ENCODE measurements around the gene PLK1. TPM values are rescaled to one million over a fixed set of nuclear protein-coding genes. Genes with fewer than 3 reads are reported as not detected.

PLK1 gene
- total and polyA plus RNA-seq, 2 experiments from 2014 or later = 69.0 to 141 TPM

GRCh38 chr16:23699100-23699499 lies 20.4 kb downstream of the PLK1 start (continued):
- TF ChIP-seq, protein P1, sequence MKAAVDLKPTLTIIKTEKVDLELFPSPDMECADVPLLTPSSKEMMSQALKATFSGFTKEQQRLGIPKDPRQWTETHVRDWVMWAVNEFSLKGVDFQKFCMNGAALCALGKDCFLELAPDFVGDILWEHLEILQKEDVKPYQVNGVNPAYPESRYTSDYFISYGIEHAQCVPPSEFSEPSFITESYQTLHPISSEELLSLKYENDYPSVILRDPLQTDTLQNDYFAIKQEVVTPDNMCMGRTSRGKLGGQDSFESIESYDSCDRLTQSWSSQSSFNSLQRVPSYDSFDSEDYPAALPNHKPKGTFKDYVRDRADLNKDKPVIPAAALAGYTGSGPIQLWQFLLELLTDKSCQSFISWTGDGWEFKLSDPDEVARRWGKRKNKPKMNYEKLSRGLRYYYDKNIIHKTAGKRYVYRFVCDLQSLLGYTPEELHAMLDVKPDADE (IDR thresholded peaks at IDR 0.05) = no peak
- TF ChIP-seq CREB1 (CRISPR knock-in tag; IDR thresholded peaks at IDR 0.05; ENCODE audit: low read depth) (no peak), EZH2 (IDR thresholded peaks at IDR 0.05; ENCODE audit: low read depth, unreplicated experiment) (no peak), NANOG (IDR thresholded peaks at IDR 0.05; ENCODE audit: borderline replicate concordance) (no peak), STAT1 (IDR thresholded peaks at IDR 0.05; ENCODE audit: unreplicated experiment) (no peak), CTCF (conservative IDR thresholded peaks at IDR 0.05; ENCODE audit: low read depth in 2 of 2) (no peak), JUNB (IDR thresholded peaks at IDR 0.05; ENCODE audit: unreplicated experiment) (no peak)

GRCh38 chr16:23700093-23700492 lies 21.4 kb downstream of the PLK1 start:
- Mint-ChIP-seq H3K9me3 (peaks cover 8% of the 10 kb centered on the region), H3K4me1 (peaks cover 11% of the 10 kb centered on the region), H3K36me3 (ENCODE audit: low read depth) (peaks cover 5% of the 10 kb centered on the region), H3K4me3 (no peak overlapping the region), H3K27ac (no peak overlapping the region), H3K27me3 (ENCODE audit: insufficient read depth, low read depth, poor library complexity) (peaks cover 5% of the 10 kb centered on the region)
- Histone ChIP-seq H3K9me2 (ENCODE audit: insufficient read depth) (no peaks in the 10 kb centered on the region), H3K4me2 (peak overlapping the region; percentile 62; the same call in 1 of the 2 replicates), H3K27ac (ENCODE audit: low read depth) (no peak overlapping the region), H3K27me3 (ENCODE audit: insufficient read depth) (no peaks in the 10 kb centered on the region), H3F3A (replicated peaks; ENCODE audit: low read depth) (0 out of 2 replicates have a peak, but pooled peaks cover 6% of the 10 kb centered on the region), H2AFZ (peak overlapping the region; percentile 91), H3K36me3 (ENCODE audit: insufficient read depth) (no peaks in the 10 kb centered on the region), H3K4me3 (no peak overlapping the region), H4K20me1 (replicated peaks; ENCODE audit: insufficient read depth) (no peaks in the 10 kb centered on the region), H3K4me1 (ENCODE audit: insufficient read depth) (peaks cover 11% of the 10 kb centered on the region; the same call in 1 of the 2 replicates), H3K79me2 (replicated peaks; ENCODE audit: insufficient read depth) (no peaks in the 10 kb centered on the region)
- no peak for DNase-seq (ENCODE audit: low spot score)
- ATAC-seq = no peak
- no peak for TF ChIP-seq EZH2 (IDR thresholded peaks at IDR 0.05; ENCODE audit: low read depth, unreplicated experiment)
- TF ChIP-seq ZNF462 (CRISPR knock-in tag; IDR thresholded peaks at IDR 0.05) = no peak
- no peak for TF ChIP-seq ZNF331 (CRISPR knock-in tag; IDR thresholded peaks at IDR 0.05; ENCODE audit: low read depth)
- TF ChIP-seq STAT1 (IDR thresholded peaks at IDR 0.05; ENCODE audit: unreplicated experiment) = no peak
- no peak for TF ChIP-seq ZNF114 (CRISPR knock-in tag; IDR thresholded peaks at IDR 0.05)
- no peak for TF ChIP-seq EZH2phosphoT487 (IDR thresholded peaks at IDR 0.05; ENCODE audit: unreplicated experiment)
- no peak for TF ChIP-seq CREB1 (CRISPR knock-in tag; IDR thresholded peaks at IDR 0.05; ENCODE audit: low read depth)
- TF ChIP-seq, protein P1 (IDR thresholded peaks at IDR 0.05) = no peak
- no peak for TF ChIP-seq NANOG (IDR thresholded peaks at IDR 0.05; ENCODE audit: borderline replicate concordance)
- no peak for TF ChIP-seq POLR2AphosphoS5 (IDR thresholded peaks at IDR 0.05; ENCODE audit: low read depth)
